OCI-LY1 (cell line): ENCODE data around the gene CUL2.

Experiments
- H2AFZ ChIP-seq: fragments of 200-600 bp; sonication (generic), shearing (Covaris generic); 2 replicates; pipeline ENCODE4 v1.6.0; 2014; ENCODE audit warnings: antibody characterized with exemption, mild to moderate bottlenecking, low read length
- H3F3A ChIP-seq: fragments of 200-600 bp; sonication (generic), shearing (Covaris generic); 2 replicates; pipeline ENCODE4 v1.6.0; 2014; ENCODE audit warnings: mild to moderate bottlenecking, antibody characterized with exemption, low read length, moderate library complexity; ENCODE audit not compliant: insufficient read depth
- H3K27ac ChIP-seq: fragments of 200-600 bp; sonication (generic); 2 replicates; pipeline ENCODE4 v1.5.1; 2014; ENCODE audit warnings: low read length, mixed run types, mild to moderate bottlenecking, low read depth; ENCODE audit not compliant: poor library complexity, severe bottlenecking
- H3K27me3 ChIP-seq: fragments of 200-600 bp; sonication (generic); 2 replicates; pipeline ENCODE4 v1.6.0; 2014; ENCODE audit warnings: antibody characterized with exemption, mild to moderate bottlenecking, low read length, moderate library complexity; ENCODE audit not compliant: insufficient read depth
- H3K36me3 ChIP-seq: fragments of 200-600 bp; sonication (generic); 2 replicates; pipeline ENCODE4 v1.6.1; 2014; ENCODE audit warnings: mild to moderate bottlenecking, antibody characterized with exemption, low read length, moderate library complexity, mixed read lengths; ENCODE audit not compliant: insufficient read depth
- H3K4me1 ChIP-seq: fragments of 200-600 bp; sonication (generic); 2 replicates; pipeline ENCODE4 v1.5.1; 2014; ENCODE audit warnings: mild to moderate bottlenecking, low read length, moderate library complexity; ENCODE audit not compliant: insufficient read depth, severe bottlenecking
- H3K4me2 ChIP-seq: fragments of 200-600 bp; sonication (generic), shearing (Covaris generic); 2 replicates; pipeline ENCODE4 v1.6.1; 2014; ENCODE audit warnings: low read length
- H3K4me3 ChIP-seq: fragments of 200-600 bp; sonication (generic); 2 replicates; pipeline ENCODE4 v1.5.1; 2014; ENCODE audit warnings: low read length, low read depth, mild to moderate bottlenecking, mixed read lengths; ENCODE audit not compliant: poor library complexity, severe bottlenecking
- H3K79me2 ChIP-seq: fragments of 200-600 bp; shearing (Covaris generic); 2 replicates; pipeline ENCODE4 v1.6.1; 2016; ENCODE audit warnings: mixed run types, low read length, mixed read lengths; ENCODE audit not compliant: insufficient read depth
- H3K9ac ChIP-seq: fragments of 200-600 bp; sonication (generic), shearing (Covaris generic); 2 replicates; pipeline ENCODE4 v1.6.1; 2014; ENCODE audit warnings: mild to moderate bottlenecking, low read length, mixed read lengths
- H3K9me2 ChIP-seq: fragments of 200-600 bp; sonication (generic), shearing (Covaris generic); 2 replicates; pipeline ENCODE4 v1.6.1; 2014; ENCODE audit warnings: low read depth, mild to moderate bottlenecking, low read length, mixed read lengths
- H3K9me3 ChIP-seq: fragments of 200-600 bp; shearing (Covaris generic); 2 replicates; pipeline ENCODE4 v1.6.1; 2014; ENCODE audit warnings: low read length, mixed read lengths
- H4K20me1 ChIP-seq: fragments of 200-600 bp; sonication (generic), shearing (Covaris generic); 2 replicates; pipeline ENCODE4 v1.6.0; 2016; ENCODE audit warnings: mild to moderate bottlenecking, low read length; ENCODE audit not compliant: insufficient read depth
- CTCF ChIP-seq: fragments of 200-600 bp; sonication (generic), shearing (Covaris generic); IDR thresholded peaks from 2 replicates; pipeline ENCODE4 v1.5.1; 2017; ENCODE audit warnings: mild to moderate bottlenecking, antibody characterized with exemption, low read length, moderate library complexity, mixed read lengths
- EZH2 ChIP-seq: fragments of 200-600 bp; sonication (generic), shearing (Covaris generic); IDR thresholded peaks from 2 replicates; pipeline ENCODE4 v1.8.0; 2017; ENCODE audit warnings: borderline replicate concordance, mixed run types, mild to moderate bottlenecking, antibody characterized with exemption, low read length, moderate library complexity, mixed read lengths

Gene CUL2

GRCh38 chr10:35043796-35044344, 46.3 kb downstream of the CUL2 start:
- H3F3A ChIP-seq: no peaks in the 10 kb centered on the region
- H3K27ac ChIP-seq: no peak overlapping the region
- no peaks in the 10 kb centered on the region for H3K9me2 ChIP-seq
- H3K4me3 ChIP-seq: no peak overlapping the region
- no peak overlapping the region for H3K4me2 ChIP-seq
- H3K9ac ChIP-seq: no peak overlapping the region
- no peaks in the 10 kb centered on the region for H4K20me1 ChIP-seq
- TF ChIP-seq CTCF: no peak
- no peak for TF ChIP-seq EZH2
- no peaks in the 10 kb centered on the region for H3K9me3 ChIP-seq
- H3K36me3 ChIP-seq: peaks cover 68% of the 10 kb centered on the region
- no peaks in the 10 kb centered on the region for H3K27me3 ChIP-seq
- H2AFZ ChIP-seq: no peak overlapping the region
- no peaks in the 10 kb centered on the region for H3K4me1 ChIP-seq
- no peaks in the 10 kb centered on the region for H3K79me2 ChIP-seq

- no peaks in the 10 kb centered on the region for H3K79me2 ChIP-seq
- H3K9ac ChIP-seq: no peak overlapping the region
- H3K9me3 ChIP-seq: no peaks in the 10 kb centered on the region
- no peak for TF ChIP-seq CTCF
- no peak for TF ChIP-seq EZH2
- H3K4me3 ChIP-seq: no peak overlapping the region
- H3K4me2 ChIP-seq: no peak overlapping the region
- H3K27me3 ChIP-seq: no peaks in the 10 kb centered on the region
- H3F3A ChIP-seq: no peaks in the 10 kb centered on the region
- no peaks in the 10 kb centered on the region for H3K4me1 ChIP-seq
- no peak overlapping the region for H2AFZ ChIP-seq
- no peaks in the 10 kb centered on the region for H4K20me1 ChIP-seq
- no peaks in the 10 kb centered on the region for H3K9me2 ChIP-seq
- peaks cover 59% of the 10 kb centered on the region for H3K36me3 ChIP-seq
- no peak overlapping the region for H3K27ac ChIP-seq
These were observed 47.4 kb downstream of the CUL2 start for GRCh38 chr10:35042783-35043182.

- Histone ChIP-seq H4K20me1 (no peaks in the 10 kb centered on the region), H3F3A (no peaks in the 10 kb centered on the region), H3K9ac (no peak overlapping the region), H3K4me2 (no peak overlapping the region), H2AFZ (no peak overlapping the region), H3K36me3 (peaks cover 50% of the 10 kb centered on the region), H3K9me3 (no peaks in the 10 kb centered on the region), H3K27ac (no peak overlapping the region), H3K9me2 (no peaks in the 10 kb centered on the region), H3K79me2 (no peaks in the 10 kb centered on the region), H3K4me3 (no peak overlapping the region), H3K27me3 (no peaks in the 10 kb centered on the region), H3K4me1 (no peaks in the 10 kb centered on the region)
- TF ChIP-seq EZH2: no peak
- TF ChIP-seq CTCF: no peak
These were observed 48.6 kb downstream of the CUL2 start for GRCh38 chr10:35041502-35041879.
